ENCODE data around the gene HSP90AB1.

HSP90AB1 gene

GRCh38 chr6:44255871-44256774 lies 9.2 kb downstream of the HSP90AB1 start:
- CTCF ChIA-PET = interaction anchor here (0.7 to 7.4 kb wide), 22 partner anchors 9 to 158 kb away, joined by 3 to 73 read pairs (median 4); partner anchors contain the start of genes CAPN11, HSP90AB1 and TMEM151B
- POLR2A ChIA-PET = interaction anchor here (0.7 to 3.4 kb wide), 3 partner anchors 9 to 83 kb away, joined by 3 to 109 read pairs (median 3); partner anchors contain the start of gene HSP90AB1
- H3K4me3 ChIP-seq (ENCODE audit: low read depth, low read length) = peak overlapping the region; percentile 88
- DNase-seq (ENCODE audit: low read depth, low spot score) = no peak
- TF ChIP-seq CTCF (IDR thresholded peaks at IDR 0.05; ENCODE audit: insufficient read depth, low read length, missing control alignments) = no peak

- H3K4me3 ChIP-seq (ENCODE audit: low read depth, low read length) = peak overlapping the region; percentile 88
- DNase-seq (ENCODE audit: low read depth, low spot score) = no peak
- ChIA-PET POLR2A (interaction anchor here (0.7 to 3.4 kb wide), 3 partner anchors 9 to 84 kb away, joined by 3 to 109 read pairs (median 3); partner anchors contain the start of gene HSP90AB1), CTCF (interaction anchor here (0.5 to 7.4 kb wide), 24 partner anchors 10 to 158 kb away, joined by 3 to 73 read pairs (median 4); partner anchors contain the start of genes AARS2, CAPN11, HSP90AB1 and TMEM151B)
- TF ChIP-seq CTCF (IDR thresholded peaks at IDR 0.05; ENCODE audit: insufficient read depth, low read length, missing control alignments) = no peak
Measured at GRCh38 chr6:44256775-44257024, 9.8 kb downstream of the HSP90AB1 start.

GRCh38 chr6:44257025-44257752 lies 10.3 kb downstream of the HSP90AB1 start, which contains the start of gene SLC35B2:
Gene SLC35B2, minus strand, starts transcription at chr6:44257528. Its CDS starts 118 bp downstream, at chr6:44257410.
- DNase-seq (ENCODE audit: low read depth, low spot score) = no peak
- CTCF ChIA-PET = interaction anchor here (0.5 to 7.4 kb wide), 24 partner anchors 10 to 159 kb away, joined by 3 to 73 read pairs (median 4); partner anchors contain the start of genes AARS2, CAPN11, HSP90AB1 and TMEM151B
- TF ChIP-seq CTCF (IDR thresholded peaks at IDR 0.05; ENCODE audit: insufficient read depth, low read length, missing control alignments) = peak; percentile 54
- H3K4me3 ChIP-seq (ENCODE audit: low read depth, low read length) = peak within 1 kb of the TSS; percentile 88
- POLR2A ChIA-PET = interaction anchor here (0.7 to 3.4 kb wide), 3 partner anchors 10 to 84 kb away, joined by 3 to 109 read pairs (median 3); partner anchors contain the start of gene HSP90AB1

GRCh38 chr6:44257753-44258324 lies 10.9 kb downstream of the HSP90AB1 start:
- ChIA-PET CTCF (interaction anchor here (1.0 to 4.3 kb wide), 7 partner anchors 11 to 94 kb away, joined by 3 to 54 read pairs (median 3); partner anchors contain the start of genes HSP90AB1 and TMEM151B), POLR2A (interaction anchor here (3.4 kb wide), 1 partner anchor 11 kb away, joined by 109 read pairs; the partner anchor contains the start of gene HSP90AB1)
- no peak for DNase-seq (ENCODE audit: low read depth, low spot score)
- H3K4me3 ChIP-seq (ENCODE audit: low read depth, low read length) = peak overlapping the region; percentile 88
- TF ChIP-seq CTCF (IDR thresholded peaks at IDR 0.05; ENCODE audit: insufficient read depth, low read length, missing control alignments) = no peak

- CTCF ChIA-PET = interaction anchor here (1.0 to 4.3 kb wide), 4 partner anchors 10 to 78 kb away, joined by 3 to 54 read pairs (median 3); partner anchors contain the start of gene TMEM151B
- H3K4me3 ChIP-seq (ENCODE audit: low read depth, low read length) = no peak overlapping the region
- TF ChIP-seq CTCF (IDR thresholded peaks at IDR 0.05; ENCODE audit: insufficient read depth, low read length, missing control alignments) = no peak
- POLR2A ChIA-PET = no interaction called here
- DNase-seq (ENCODE audit: low read depth, low spot score) = no peak
Measured at GRCh38 chr6:44258325-44258863, 11.5 kb downstream of the HSP90AB1 start.

Measured in AG04449 (cell line).